HG02970 (cell line): ENCODE data around the gene CASP9.

Source experiments
- ATAC-seq: cut with Tn5 transposase; IDR thresholded peaks from one replicate; pipeline ENCODE4 v1.9.1; 2021; ENCODE audit warnings: mild to moderate bottlenecking, moderate library complexity, moderate number of reproducible peaks; ENCODE audit not compliant: unreplicated experiment, low FRiP score

CASP9 gene

DNA sequence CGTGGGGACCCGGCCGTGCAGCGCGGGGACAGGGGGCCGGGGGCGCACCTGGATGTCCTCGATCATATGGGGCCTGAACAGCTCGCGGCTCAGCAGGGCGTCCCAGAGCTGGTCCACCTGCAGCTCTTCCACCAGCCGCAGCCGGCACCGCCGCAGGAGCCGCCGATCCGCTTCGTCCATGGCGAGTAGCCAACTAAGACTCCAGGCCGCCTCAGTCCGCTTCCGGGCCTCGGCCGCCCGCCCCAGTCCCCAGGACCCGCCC, at the start of gene CASP9:
Gene CASP9, minus strand, starts transcription at position 195 of the 262 bp plus-strand sequence. Its CDS starts 15 bp downstream, at position 180.
- ATAC-seq, result no peak

DNA sequence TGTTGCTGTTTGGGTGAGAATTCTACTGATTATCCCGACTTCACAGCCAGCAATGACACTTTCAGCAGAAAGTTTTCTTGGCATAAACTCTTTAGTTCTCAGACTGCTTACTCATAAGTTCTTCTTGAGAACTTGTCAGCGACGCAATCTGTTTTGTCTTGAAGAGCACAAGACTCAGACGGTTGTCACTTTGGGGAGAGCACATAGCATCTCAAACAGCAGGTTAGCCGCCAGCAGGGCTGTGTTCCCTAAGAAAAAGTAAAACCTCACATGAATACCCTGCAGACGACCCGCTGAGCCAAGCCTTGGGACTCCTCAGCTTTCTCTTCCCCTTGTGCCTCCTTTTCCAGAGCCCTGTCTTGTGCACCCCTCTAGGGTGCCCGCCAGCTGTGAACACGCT, 49.5 kb upstream of the CASP9 start:
- ATAC-seq, result no peak

DNA sequence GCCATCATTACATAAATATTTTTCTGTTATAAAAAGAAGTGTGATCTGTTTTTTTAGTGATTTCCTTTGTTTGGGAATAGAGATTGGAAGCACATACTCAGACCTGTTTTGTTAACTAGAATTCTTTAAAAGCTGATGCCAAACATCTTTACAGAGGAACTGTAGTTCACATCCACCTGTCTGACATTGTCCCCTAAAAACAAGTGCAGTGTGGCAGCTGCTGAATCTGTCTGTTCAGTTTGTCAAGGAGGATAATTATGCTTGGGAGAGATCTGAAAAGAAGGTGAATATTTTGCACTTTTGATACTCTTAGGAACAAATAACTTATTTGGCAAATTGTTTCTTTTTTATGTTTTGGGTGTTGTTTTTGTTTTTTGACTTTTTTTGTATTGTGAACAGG, 47.3 kb upstream of the CASP9 start:
- ATAC-seq, result no peak

DNA sequence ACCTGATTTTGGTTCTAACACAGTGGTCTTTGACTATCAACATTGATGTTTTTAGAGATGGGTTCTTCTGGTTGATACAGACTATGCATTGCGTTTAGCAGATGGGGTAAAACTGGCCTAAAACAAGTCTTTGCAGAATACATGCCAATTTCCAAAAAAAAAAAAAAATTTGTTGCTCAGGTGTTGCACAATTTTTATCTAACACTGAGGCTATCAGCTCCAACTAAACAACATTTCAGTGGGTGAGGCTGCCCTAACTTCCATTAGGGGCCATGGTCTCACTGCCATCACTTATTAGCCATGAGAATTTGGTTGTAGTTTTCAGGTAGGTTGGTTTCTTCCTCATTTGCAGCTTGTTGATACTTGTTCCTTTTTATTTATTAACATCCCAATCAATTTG, 46.8 kb upstream of the CASP9 start:
- ATAC-seq, result no peak

DNA sequence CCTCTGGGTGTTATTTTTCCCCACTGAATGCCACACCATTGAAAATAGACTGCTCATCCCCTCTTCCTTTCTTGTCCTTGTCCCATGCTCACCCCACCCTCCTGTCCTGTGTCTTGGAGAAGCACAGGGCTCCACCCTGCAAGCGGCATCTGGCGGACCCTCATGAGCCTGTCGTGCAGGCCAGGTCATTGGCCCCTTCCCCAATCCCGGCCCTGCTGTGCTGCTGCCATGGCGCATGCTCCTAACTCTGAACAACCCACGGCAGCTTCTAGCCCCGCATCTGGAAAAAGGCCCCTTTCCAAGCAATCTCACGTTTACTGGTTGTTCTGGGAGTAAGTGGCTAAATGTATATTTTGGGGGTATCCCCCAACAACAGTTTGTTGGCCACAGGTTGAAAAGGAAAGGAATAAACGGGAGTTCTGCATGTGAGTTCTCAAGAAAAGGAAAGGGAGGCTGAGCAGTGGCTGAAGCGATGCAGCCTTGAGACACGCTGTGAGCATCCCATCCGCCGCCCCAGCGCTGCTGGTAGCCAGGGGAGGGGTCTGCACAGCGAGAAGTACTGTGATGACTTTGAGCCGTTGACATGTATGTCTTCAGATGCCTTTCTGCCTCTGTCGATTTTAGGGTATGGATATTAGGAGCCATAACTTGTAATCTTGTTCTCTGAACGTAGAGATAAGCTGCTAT, 44.5 kb upstream of the CASP9 start:
- no peak for ATAC-seq

DNA sequence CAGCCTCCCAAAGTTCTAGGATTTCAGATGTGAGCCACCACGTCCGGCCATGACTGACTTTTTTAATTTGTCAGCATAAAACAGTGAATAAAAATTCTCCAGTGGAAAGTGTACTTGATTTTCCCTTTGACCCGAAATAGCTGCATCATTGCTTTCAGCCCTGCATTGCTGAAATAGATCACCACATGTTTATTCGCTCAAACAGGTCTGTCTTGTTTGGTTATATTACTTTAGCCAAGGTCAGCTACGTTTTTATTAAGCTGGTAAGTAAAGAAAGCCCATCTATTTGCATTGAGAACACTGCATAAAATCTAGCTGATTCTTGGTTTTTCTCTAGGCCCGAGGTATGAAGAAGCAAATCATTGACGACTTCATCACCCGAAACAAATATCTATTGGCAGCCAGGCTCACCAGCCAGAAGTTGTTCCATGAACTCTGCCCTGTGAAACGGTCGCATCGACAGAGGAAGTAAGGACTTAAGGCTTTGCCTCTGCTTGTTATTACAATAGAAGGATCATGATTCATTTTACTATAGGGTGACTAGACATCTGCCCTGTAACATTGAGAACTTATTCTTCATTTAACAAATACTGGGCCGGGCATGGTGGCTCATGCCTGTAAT, 35.3 kb upstream of the CASP9 start:
- ATAC-seq, result no peak

DNA sequence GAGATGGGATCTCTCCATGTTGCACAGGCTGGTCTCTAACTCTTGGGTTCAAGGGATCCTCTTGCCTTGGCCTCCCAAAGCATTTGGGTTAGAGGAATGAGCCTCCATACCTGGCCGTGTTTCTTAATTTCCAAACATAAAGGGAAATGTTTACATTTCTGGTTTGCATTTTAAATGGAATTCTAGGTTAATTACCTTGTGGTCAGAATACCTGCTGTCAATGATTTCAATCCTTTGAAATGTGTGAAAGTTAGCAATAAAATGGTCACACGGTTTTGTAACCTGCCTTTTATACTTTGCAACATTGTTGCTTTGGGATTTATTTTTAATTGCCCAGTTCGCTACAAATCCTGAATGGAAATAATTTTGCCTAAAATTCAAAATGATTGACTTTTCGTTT, 34.5 kb upstream of the CASP9 start:
- no peak for ATAC-seq

DNA sequence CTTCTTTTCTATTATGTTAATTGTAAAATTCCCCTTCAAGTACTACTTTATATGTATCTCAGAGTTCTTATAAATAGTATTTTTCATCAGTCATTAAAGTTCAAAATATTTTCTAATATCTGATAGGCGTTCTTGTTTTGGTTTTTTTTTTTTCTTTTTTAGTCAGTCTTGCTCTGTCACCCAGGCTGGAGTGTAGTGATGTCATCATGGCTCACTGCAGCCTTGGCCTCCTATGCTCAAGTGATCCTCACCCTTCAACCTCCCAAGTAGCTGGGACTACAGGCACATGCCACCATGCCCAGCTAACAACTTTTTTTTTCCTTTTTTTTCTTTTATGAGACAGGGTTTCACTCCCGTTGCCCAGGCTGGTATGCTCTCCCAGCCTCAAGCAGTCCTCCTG, 33.6 kb upstream of the CASP9 start:
- ATAC-seq, result no peak

DNA sequence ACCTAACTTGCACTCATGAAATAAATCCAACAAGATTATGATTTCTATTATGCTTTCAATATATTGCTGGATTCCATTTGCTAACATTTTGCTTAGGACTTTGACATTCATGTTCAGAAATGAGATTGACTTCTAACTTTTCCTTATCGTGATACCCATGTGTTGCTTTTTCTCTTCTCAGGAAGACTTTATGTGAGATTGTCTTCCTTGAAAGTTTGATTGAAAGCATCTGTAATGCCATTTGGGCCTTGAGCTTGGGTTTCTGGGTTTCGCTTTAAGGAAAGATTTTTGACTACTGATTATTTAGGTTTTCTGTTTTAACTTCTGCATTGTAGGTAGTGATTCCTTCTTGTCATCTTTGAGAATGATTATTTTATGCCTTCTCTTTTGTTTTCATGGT, 33.0 kb upstream of the CASP9 start:
- no peak for ATAC-seq

DNA sequence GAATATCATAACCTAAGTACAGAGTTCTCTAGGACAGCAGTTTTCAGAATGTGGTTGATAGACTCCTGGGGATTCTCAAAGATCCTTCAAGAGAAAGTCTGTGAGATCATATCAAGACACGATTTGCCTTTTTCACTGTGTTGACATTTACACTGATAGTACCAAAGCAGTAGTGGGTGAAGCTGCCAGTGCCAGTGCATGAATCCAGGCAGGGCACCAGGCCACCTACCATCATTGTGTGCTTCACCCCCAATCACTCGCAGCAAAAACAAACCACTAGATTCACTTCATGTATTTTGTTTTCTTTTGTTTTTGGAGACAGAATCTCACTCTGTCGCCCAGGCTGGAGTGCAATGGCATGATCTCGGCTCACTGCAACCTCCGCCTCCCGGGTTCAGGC, 26.6 kb upstream of the CASP9 start:
- no peak for ATAC-seq

DNA sequence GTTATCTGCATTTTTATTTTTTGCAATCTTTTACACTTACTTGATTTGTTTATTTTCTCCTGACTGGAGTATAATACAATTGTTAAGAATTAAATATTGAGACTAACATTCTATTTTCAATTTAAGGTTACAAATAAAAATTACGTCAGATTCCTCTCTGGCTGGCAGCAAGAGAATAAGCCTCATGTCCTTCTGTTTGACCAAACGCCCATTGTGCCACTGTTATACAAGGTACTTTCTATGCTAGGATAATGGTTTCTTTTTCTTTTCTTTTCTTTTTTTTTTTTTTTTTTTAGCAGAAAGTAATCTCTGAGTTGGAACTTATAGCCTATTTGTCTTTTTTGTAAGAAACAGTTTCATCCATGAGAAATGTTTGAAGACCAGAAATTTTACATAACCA, 22.6 kb upstream of the CASP9 start:
- ATAC-seq, result no peak

DNA sequence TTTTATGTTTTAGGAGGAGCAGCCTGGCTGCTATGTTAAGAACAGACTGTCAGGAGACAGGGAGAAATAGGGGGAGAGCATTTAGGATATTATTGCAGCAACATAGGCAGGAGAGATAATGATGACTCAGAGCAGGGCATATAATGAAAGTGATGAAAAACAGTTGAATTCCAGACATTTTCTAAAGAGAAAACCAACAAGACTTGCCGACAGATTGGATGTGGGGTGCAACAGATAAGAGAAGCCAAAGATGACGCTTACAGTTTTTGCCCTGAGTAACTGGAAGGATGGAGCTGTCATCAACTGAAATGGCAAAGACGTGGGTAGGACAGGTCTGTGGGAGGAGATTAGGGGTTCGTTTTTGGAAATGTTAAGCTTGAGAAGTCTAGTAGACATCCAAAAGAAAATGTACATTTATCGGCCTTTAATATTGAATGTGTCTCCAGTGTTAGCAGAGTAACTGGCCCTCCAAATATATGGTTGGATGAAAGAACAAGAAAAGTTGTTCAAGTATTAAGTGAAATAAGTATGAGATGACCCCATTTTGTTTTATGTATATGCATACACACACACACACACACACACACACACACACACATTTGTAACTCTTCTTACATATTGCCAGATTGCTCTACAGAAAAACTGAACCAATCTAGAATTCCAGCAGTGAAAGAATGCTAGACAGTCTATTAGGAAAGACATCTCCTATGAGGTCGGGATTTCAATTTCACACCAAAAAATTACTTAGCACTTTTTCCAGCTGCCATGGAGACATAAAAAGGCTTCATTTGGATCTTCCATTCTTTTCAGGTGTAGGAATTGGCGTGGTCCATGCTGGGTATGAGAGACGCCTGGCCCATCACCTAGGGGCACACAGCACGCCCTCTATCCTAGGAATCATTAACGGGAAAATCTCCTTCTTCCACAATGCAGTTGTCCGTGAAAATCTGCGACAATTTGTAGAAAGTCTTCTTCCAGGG, 19.9 kb upstream of the CASP9 start:
- no peak for ATAC-seq

DNA sequence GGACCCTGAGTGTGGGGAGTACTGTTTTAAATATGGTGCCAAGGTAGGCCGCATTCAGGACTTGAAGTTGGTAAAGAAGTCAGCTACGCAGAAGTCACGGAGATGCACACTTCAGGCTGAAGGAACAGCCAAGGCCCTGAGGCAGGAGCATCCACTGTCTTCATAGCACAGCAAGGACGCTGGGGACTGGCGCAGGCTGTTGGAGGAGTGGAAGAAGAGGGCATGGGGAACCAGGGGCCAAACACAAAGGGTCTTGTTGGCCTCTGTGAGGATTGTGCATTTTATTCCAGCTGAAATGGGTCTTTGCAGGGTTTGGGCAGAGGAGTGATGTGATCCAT, 19.2 kb upstream of the CASP9 start:
- no peak for ATAC-seq

DNA sequence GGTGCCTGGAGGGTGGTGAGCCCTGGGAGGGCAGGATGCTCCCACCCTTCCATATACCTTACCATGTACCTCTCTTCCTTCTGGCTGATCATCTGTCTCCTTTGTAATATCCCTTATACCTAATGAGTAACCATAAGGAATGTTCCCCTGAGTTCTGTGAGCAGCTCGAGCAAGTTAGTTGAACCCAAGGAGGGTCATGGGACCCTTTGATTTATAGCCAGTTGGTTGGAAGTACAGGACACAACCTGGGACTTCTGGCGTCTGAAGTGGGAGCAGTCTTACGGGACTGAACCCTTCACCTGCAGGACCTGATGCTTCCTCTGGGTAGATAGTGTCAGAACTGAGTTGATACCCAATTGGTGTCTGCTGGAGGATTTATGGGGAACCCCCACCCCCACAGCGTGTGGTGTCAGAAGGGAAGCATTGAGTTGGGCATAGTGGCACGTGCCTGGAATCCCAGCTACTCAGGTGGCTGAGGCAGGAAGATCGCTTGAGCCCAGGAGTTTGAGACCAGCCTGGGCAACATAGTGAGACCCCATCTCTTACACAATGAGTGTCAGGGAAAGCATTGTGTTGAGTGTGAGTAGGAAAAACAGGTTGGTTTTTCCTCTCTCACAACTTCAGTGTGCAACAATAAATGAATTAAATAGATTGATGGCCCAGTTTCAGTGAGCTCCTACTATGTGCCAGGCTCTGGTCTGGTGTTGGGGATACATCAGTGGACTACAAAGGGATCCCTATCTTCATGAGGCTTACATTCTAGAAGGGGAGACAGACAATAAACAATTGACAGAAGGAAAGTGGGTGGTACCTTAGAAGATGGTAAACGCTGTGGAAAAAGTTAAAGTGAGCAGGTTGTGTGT, 18.6 kb upstream of the CASP9 start:
- no peak for ATAC-seq

DNA sequence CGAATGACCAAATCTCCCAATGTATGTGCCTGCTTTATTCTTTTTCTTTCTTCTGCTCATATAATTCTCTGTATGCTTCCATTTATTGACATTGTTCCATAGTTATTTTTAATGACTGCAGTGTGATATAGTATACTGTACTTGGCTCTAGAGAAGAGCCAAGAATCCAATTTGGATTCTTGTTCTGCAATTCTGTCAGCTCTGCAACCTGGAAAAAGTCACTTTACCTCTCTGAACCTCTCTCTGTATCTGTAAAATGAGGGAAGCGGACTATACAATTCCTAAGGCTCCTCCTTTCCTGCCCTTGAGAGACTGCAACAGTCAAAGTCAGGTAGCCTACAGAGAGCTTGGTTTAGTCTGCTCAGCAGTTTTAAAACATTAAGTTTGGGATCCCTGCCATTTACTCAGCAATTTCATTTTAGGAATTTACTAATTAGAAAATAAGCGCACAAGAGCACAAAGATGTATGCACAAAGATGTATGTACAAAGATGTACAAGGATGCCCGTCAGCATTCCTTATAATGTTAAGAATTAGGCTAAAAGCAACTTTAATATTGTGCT, 17.3 kb upstream of the CASP9 start:
- ATAC-seq, result no peak

DNA sequence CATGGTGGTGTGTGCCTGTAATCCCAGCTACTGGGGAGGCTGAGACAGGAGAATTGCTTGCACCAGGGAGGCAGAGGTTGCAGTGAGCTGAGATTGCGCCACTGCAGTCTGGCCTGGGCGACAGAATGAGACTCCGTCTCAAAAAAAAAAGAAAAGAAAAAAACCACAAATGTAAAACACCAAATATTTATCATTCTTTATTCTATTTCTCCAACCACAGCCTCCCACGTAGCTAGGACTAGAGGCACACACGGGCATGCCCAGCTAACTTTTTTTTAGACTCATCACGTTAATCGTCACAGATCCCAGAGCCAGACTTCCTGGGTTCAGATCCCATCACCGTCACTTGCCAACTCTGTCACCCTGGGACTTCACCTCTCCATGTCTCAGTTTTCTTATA, 16.2 kb upstream of the CASP9 start:
- ATAC-seq, result no peak

DNA sequence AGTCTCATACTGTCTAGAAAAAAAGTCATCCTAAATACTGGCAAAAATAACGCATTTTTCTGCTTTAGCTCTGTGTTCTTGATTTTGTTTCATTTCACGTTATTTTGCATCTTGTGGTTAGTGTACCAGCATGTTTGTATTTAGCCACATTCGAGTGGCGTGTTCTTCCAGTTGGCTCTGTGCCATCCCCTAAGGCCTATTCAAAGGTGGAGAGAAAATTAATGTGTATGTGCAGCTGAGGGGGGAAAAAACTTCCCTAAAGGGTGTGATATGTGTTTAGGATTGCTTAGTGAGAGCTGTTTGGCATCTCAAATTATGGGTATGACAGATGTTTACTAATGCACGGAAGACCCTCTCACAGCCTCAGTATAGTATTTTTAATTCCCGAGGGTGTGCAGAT, 14.8 kb upstream of the CASP9 start:
- ATAC-seq, result no peak

DNA sequence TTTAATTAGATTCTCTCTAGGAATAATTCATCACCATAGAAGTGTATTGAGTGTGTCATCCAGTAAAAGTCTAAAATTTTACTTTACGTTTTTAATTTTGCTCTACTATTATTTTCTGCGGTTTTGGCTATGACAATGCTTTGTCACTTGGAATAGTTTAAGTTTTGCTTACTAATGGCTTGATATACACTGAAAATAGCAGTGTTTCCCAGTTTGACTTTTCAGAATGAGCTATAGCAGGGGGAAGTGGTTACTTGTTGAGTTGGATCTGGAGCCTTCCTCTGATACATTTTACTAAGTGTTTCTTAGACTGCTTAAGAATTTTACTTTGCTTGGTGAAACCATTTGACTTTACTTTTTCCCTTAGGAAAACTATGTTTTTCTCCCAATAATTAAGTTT, 7.7 kb upstream of the CASP9 start:
- no peak for ATAC-seq

DNA sequence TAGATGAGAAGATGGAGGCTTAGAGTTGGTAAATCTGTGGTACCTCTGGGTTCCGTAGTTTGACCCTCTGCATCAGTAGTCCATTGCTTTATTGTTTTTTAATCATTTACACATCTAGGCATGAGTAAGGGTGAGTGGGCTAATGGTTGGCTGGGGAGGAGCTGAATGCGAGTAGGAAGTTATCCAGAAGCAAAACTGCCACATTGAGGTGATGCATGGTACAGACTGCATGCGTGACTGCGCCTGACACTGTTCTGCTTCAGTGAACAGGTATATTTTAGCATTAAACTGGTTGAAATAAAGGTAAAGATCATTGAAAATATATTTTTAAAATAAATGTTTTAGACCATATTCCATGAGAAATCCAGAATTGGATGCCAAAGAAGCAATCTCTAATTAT, 7.0 kb upstream of the CASP9 start:
- no peak for ATAC-seq

DNA sequence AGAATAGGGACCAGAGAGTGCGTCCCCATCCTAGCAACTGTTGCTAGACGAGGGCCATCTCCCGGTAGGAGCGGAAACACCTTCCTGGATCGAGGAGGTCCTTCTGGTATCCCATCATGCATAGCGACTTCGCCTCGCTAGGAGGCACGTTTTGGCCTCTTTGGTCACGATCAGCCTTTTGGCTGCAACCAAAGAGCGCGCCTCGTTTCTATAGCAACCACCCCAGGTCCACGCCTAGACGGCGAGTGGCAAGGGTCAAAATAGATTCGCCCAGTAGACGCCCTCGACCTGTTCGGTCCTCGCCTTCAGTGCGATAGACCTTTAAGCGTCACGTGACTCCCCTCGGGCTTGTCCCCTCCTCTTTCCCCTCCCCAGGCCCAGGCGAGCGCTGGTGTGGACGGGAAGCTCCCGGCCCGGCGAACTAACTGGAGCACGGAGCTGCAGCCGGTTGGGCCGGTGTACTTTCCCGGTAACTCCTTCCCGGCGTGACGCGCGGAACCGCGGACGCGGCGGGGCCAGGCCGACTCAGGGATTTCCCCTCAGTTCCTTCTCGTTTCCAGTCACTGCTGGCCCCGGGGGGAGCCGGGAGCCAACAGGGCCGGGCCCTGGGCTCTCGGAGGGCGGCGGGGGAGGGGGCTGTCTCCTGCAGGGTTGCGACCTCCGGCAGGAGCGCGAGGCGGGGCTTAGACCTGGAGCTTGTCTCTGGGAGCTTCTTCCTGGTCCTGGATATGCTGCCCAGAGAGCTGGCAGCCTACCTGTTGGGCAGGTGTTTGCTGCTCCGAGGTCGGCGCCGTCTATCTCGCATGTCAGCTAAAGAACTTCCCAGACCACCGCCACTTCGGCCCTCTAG, 2.7 kb upstream of the CASP9 start, which contains the start of gene DNAJC16:
Gene DNAJC16, plus strand, starts transcription at position 359 of the 850 bp plus-strand sequence. CDS start 2,258 bp downstream, outside the sequence.
- peak; percentile 57 for ATAC-seq
